ENCODE measurements around the gene MEPCE.
A peak's percentile ranks its signal among the peaks of the same experiment; 100 is the strongest.

MEPCE gene

DNA sequence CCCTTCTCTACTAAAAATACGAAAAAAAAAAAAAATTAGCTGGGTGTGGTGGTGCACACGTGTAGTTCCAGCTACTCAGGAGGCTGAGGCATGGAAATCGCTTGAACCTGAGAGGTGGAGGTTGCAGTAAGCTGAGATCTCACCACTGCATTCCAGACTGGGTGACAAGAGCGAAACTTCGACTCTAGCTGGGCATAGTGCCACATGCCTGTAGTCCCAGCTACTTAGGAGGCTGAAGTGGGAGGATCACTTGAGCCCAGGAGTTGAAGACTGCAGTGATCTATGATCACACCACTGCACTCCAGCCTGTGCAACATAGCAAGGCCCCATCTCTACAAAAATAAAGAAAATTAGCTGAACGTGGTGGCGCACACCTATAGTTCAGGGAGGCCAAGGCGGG lies 35.7 kb downstream of the MEPCE start:
- DNase-seq: no peak

DNA sequence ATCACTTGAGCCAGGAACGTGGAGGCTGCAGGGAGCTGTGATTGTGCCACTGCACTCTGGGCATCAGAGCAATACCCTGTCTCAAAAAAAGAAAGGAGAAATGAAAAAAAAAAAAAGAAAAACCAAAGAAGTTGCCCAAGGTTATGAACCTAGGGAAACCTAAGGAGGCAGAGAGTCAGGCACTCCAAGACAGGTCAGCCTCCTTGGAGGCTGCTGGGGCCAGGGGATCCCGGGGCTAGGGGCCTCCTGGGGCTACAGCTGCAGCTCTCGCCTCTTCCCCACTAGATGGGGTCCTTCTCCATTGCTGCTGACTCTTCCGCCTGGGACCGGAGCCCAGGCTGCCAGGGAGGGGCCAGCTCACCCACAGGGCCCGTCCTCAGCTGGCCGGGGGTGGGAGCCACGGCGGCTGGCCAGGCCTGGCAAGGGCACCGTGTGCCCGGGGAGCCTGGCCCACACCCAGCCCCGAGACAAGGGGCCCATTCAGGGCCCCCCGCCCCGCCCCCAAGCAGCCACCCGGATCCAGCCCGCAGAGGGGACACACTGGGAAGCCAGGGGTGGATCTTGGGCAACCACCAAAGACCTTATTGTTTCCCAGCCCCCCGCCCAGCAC lies 36.2 kb downstream of the MEPCE start:
- peak; percentile 4 to 74 for DNase-seq

DNA sequence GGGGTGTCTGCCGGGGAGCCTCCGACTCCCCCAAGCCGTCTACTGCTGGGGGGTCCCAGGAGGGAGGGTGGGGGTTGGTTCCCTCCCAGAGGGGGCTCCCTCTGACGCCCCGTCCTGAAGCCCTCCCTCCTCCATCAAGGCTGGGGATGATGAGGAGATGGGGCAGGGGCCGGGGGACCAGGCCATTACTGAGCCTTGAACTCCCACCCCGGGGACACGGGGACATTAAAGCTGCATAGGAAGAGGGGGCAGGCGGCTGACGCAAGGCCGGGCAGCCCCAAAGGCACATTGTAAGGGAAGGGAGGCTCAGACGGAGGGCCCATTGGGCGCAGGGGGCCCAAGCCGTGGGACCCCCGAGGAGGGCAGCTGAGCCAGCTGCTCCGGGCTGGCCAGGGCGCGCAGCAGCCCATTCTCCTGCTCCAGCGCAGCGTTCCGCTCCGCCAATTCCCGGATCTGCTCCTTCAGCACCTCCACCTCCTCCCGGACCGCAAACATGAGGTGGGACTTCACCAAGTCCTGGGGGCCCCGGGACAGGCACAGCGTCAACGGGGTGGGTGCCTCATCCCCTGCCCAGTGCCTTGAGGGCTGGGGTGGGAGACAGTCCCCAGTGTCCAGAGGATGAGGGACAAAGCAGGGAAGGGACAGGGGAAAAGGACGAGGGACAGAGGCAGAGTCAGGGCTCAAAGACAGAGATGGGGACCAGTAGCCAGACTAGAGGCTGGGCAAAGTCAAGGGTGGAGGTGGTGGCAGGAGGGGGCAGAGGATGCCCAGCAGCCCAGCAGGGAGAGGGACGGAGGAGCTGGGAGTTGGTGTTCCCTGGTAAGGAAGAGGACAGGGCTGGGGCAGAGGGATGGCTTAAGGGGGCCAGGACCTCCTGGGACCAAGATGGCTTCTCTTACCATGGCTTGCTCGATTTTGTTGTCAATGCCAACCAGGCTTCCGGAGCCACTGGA lies 37.3 kb downstream of the MEPCE start:
- DNase-seq: no peak

DNA sequence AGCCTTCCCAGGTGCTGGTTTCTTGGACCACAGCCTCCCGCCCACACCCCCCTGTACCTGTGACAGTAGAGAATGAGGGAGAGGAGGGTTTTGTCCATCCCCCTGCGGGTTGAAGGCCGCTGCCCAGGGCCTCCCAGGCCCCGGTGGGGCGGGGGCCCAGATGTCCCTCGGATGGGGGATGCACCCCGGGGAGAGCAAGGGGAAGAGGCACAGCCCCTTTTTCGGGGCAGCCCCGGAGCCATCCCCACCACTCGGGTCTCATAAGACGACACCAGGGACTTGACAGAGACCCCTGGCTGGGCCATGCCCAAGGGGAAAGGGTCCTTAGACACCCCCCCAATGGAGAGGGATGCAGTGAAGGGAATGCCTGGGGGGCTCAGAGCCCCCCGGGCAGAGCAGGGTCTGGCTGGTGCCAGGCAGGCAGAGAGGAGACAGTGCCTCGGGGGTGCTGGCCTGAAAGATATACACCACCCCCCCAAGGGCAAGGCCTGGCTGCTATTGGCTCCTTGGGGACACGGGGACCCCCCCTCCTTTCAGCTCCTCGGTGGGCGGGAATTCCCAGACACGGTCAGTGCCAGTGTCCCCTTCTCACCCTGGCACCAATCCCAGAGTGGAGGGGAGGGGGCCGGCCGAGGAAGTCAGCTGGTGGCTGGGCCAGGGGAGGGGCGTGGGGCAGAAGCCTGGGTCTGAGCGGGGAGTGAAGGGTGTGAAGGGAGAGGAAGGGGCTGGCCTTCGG lies 38.2 kb downstream of the MEPCE start:
- DNase-seq: no peak

DNA sequence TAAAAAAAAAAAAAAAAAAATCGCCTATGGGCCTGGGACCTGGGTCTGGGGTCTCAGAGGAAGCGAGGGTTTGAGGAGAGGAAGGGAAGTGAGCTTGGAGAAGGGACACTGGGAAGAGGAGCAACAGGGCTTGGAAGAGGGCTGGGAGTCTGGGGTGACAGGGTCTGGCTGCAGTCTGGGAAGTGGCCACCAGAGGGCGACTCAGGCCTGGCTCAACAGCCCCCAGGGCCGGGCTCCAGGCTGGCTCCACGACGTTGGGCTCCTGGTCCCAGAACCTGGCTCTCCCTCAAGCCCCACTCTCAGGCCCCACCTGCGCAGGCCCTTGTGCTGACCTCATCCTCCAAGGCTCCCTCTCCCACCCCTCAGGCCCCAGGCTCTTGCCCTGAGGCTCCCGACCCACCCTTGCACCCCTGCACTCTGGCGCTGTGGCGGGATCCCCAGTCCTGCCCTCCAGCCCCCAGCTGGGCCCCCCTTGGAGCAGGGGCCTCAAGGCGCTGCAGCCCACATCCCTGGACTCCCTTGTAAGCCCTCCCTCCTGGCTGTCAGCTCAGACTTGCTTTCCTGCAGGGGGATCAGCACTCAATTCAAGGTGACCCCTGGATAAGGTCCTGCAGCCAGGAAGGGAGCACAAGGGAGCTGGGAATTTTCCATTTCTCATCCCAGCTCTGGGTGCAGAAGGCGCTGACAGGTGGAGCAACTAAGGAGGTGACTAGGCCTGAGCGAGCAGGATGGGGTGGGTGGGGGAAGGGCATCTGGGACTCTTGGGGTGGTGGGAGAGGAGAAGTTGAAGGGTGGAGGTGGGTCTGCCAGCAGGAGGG lies 39.8 kb downstream of the MEPCE start:
- peak; percentile 13 to 74 for DNase-seq

DNA sequence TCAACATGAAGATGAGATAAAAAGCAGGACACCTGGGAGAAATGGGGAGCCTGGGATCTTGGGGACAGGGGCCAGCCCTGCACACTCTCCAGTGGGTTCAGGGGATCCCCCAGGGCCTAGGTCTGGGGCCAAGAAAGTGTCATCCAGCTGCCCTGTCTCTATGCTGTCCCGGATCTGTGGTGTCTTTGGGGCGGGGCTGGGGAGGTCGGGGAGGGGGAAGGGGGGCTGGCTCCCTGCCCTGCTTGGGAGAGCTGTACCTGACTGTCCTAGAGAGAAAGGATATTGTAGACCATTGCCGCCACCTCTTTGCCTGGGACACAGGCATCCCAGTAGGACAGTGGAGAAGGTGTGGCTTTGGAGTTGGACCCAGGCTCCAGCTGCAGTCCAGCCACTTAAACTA lies 41.4 kb downstream of the MEPCE start:
- DNase-seq: no peak

DNA sequence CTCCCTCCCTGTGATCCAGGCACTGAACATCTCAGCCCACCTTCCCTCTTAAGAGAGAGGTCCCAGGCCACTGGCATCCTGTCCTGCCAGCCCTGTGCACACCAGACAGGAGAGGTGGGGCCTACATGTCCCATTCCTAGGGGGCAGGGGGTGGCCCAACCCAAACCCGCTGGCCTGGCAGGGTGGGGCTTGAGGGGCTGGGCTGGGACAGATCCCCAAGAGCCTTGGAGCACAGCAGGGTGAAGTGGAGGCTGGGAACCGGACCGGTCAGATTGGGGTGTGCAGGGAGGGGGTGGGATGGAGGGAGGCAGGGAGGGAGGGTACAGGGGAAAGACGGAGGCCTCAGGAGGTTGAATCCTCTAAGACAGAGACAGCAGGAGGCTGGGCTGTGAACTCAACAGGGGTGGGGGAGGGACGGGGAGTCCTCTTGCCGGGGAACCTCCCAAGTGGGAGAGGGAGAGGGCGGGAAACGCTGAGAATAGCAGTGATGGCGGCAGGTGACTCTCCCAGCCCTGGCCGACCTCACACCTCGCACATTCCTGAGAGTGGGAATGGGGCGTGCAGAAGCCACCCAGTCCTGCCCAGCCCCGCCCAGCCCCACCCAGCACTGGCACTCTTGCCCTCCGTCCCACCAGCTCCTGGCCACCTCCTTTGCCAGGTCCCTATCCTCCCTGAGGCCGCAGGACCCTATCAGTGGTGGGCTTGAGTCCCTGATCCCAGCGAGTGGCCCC lies 42.7 kb downstream of the MEPCE start:
- no peak for DNase-seq

DNA sequence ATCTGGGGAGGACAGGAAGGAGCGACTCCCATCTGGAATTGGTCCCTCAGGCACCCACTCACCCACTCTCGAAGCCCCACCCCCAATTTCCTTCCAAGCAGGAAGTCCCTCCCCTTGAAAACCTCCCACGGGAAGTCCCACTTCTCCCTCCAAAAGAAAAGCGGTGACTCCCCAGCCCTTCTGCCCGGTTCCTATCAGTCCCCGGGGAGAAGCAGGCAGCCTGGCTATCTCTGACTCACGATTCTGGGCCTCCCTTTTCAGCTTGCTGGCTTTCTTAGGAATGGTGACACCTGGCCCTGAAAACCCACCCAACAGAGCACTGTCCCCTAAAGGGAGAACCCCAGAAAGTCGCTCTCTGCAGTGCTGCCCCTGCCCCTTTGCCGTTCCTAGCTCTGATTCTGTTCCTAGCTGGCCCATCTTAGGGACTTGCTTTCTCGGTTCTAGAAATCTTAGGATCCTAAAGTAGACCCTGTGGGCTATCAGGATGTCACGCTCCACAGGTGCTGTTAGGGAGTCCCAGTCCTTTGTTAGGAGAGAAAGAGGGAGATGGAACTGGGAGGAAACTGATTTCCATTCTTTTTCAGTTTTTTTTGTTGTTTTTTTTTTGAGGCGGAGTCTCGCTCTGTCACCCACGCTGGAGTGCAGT lies 43.3 kb downstream of the MEPCE start:
- no peak for DNase-seq

DNA sequence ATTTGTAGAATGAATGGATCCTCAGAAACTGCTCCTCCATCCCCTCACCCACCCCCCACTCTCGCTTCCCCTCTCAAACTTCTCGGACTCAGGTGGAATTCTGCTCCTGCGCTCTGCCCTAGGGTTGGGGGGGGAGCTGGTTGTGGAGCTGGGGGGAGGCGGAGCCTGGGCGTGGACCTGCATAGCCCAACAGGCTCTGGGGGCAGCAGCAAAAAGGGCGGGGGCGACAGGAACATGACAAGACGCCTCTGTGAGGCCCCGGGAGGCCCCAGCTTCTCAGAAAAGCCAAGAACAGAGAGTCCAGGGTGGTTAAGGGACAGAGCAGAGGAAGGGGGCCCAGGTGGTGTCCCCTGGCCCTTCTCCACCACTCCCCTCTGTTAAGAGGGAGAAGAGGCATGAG lies 45.9 kb downstream of the MEPCE start:
- DNase-seq: no peak

DNA sequence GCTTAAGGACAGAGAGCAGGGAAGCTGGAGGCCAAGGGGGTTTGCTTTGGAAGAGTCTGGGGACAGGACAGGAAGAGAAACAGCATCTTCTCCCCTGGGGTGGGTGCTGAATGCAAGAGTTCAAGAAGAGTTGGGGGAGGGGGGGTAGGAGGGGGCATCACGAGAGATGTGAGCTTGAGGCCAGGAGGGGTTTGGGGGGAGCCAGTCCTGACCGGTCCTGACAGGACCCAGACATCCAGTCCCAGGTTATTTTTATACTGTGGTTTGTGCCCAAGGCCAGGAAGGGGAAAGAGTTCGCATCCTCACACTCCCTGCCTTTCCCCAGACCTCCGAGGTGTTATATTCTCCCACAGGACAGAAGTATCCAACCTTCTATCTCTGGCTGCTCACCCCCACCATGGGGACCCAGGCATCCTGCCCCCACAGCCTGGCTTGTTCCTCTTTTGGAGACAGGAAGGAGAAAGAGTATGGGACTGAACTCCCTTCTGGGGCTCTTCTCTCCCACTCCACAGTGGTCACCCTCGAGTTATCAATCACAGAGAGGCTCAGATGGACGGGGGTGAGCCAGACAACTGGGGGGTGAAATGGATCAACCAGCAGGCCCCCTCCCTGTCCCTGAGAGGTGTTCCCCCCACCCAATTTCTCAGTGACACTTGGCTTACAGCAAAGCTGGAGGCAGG lies 46.6 kb downstream of the MEPCE start:
- no peak for DNase-seq

DNA sequence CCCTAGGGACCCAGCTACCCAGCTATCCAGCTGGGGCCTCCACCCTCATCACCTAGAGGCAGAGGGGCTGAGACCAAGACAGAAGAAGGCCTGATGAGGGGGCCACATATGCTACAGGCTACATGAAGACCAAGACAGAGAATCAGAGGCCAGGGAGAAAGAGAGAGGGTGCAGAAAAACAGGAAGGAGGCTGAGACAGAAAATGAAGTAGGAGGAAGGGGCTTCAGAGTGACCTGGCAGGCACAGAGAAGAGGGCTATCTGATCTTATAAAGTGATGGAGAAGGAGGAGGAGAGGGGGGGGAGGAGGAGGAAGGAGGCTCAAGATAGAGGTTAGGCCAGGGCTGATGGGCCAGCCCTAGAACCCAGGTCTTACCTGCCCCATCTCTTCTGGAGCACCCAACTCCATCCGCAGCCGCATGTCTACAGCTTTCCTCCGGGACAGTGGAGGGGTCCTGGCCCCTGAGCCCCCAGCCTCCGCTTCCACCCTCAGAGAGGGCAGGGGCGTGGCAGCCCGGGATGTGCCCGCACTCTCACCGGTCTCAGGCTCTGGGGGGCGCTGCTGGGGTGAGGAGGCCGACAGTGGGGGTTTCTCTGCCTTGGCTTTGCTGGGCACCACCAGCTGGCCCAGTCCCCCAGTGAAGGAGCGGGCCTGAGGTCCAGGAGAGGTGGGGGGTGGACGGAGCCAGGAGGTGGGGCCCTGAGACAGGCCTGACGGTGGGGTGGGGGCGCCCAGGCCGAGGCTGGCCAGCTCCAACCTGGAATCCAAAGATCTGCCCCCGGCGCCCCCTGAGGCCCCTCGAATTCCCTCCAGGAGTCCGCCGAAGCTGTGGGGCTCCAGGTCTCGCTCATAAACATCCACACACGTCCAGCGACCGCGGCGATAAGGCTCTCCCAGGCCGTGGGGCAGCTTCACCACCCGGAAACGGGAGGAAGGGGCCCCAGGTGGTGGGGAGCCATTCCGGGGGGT lies 47.6 kb downstream of the MEPCE start:
- no peak for DNase-seq

DNA sequence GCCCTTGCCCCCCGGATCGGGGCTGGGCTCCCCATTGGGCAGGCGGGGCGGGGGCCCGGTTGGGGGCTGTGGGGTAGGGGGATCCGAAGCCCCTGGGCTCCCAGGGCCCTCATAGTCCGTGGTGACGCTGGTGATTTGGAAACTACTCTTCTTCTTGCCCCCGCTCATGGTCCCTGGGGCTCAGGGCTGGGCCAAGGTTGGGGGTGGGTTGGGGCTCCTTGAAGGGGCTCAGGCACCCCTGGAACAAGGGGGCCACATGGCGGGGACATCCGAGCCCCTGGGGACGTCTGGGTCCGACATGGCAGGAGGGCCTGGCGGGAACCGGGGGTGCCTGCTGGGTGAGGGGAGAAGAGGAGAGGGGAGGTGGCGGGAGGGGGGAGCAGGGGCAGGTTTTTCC lies 48.2 kb downstream of the MEPCE start:
- DNase-seq: no peak

DNA sequence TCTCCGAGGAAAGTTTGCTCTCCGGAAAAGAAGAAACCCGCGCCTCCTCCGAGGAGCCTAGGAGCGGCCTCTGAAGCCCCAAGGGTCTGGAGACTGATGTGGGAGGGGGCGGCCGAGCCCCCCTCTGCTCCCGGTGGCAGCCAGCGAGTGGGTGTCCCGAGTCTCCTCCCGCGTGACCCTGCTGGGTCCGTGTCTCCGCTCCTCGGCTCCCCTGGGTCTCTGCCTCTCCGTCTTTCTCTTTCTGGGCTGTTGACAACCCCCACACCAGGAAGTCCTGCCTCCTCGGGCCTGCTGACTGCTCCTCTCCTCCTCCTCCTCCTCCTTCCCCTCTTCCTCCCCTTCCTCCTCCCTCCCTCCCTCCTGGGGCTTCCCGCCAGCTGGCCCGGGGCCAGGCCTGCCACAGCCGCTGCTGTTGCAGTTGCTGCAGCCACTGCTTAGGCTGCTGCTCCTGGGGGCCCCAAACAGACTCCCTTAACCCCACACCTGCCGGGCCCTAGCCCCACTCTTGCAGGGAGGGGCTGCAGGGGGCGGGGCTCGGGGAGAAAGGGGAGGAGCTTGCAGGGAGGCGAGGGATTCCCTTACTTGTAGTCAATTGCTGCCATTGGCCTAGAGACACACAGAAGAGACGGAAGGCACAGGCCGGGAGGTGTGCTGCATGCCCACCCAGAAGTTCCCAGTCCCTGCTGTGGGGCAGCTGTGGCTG lies 49.5 kb downstream of the MEPCE start, which contains the start of gene TSC22D4:
Gene TSC22D4, minus strand, starts transcription at position 257 of the 703 bp plus-strand sequence. CDS start 1,176 bp downstream, outside the sequence.
- peak; percentile 49 to 78 for DNase-seq

DNA sequence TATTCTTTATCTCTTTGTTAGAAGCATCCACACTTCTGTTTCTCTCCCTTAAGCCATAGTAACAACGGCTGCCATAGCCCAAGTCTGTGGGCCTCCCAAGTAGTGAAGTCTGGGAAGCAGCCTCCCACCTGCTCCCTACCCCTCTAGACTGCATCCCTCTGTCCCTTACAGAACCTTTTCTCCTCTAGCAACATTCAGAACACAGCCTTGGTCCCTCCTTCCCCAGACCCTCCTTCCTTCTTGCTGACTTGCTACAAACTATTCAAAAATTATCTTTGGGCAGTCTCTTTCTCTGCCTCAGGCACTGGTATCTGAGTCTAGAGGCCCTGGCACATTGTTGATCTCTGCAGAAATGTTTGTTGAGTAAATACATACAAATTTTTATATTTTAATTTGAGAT lies 51.8 kb downstream of the MEPCE start:
- DNase-seq: no peak

DNA sequence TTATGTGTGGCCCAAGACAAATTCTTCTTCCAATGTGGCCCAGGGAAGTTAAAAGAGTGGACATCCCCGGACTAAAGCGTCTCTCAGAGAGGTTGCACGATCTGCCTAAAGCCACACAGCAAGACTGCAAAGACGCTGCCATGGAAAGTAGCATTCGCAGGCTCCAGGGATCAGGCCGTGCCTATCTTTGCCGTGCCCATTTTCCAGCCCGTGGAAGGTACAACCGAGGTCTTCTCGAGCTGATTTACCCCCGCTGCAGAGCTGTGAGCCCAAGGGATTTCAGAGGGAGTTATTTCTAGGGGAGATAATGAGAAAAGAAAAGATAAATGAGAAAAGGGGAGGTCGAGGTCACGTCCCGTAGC lies 53.1 kb downstream of the MEPCE start:
- DNase-seq: no peak

DNA sequence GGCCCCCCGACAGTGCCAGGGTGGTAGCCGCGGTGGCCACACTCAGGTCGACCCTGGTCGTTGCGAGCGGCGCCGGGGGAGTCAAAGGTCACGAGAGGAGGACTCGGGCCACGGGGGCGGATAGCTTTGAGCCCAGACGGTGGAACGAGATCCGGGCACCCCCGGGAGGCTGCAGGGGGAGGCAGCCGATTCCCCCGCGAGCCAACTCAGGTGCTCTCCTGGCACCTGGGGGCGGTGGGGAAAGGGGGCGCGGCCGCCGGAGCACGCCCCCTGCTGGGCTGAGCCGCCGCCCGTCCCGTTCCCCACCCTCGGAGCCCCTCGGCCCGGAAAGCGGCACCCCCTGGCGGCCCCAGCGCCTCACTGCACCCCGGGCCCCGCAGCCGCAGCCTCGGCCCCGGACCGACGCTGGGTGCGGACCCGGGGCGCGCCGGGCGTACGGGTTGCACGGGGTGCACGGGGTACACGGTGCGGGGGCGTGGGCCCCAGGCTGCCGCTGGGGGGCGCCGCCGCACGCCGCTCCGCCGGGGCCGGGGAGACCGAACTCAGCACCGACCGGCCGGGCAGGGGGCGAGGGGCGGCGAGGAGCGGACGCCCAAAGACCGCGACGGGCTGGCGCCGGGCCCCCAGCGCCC lies 53.6 kb downstream of the MEPCE start:
- no peak for DNase-seq

All from NCI-H446 (cell line).